ENCODE results near the gene DGKQ. TPM values are rescaled to one million over a fixed set of nuclear protein-coding genes. Genes with fewer than 3 reads are reported as not detected.

The DGKQ gene
- polyA plus RNA-seq, 2 of the 4 experiments (the other 2 are of a cell fraction): 2.7 to 7.8 TPM

DNA sequence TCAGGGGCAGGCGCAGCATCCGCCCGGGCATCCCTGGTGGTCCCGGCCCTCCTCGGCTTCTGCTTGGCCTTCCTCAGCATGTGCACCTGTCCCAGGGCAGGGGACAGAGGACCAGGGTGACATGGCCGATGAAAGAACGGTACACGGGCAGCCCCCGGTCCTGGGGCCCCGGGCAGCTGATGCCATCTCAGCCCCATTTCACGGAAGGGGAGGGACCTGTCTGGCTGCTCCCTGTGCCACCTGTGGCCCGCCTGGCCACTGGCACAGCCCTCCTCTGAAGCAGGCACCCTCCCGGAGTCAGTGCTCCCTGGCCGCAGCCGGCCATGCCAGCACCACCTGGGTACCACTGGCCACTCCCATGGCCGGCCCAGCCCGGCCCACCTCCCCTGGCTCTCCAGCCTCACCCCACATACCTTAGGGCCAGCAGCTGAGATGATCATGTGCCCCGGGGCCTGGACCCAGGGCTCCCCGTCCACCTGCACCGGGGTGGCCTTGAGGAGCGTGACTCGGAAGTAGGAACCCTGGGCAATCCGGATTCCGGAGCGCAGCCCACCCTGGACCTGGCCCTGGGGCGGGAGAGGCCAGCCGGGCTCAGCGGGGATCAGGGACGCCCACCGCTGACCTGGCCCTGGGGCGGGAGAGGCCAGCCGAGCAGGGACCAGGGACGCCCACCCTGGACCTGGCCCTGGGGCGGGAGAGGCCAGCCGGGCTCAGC, 12.6 kb downstream of the DGKQ start (continued):
- TF ChIP-seq, protein P1, sequence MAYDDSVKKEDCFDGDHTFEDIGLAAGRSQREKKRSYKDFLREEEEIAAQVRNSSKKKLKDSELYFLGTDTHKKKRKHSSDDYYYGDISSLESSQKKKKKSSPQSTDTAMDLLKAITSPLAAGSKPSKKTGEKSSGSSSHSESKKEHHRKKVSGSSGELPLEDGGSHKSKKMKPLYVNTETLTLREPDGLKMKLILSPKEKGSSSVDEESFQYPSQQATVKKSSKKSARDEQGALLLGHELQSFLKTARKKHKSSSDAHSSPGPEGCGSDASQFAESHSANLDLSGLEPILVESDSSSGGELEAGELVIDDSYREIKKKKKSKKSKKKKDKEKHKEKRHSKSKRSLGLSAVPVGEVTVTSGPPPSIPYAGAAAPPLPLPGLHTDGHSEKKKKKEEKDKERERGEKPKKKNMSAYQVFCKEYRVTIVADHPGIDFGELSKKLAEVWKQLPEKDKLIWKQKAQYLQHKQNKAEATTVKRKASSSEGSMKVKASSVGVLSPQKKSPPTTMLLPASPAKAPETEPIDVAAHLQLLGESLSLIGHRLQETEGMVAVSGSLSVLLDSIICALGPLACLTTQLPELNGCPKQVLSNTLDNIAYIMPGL (CRISPR knock-in tag; IDR thresholded peaks at IDR 0.05; ENCODE audit: borderline replicate concordance): no peak
- TF ChIP-seq JUN (IDR thresholded peaks at IDR 0.05) (no peak), POLR2AphosphoS2 (conservative IDR thresholded peaks at IDR 0.05; ENCODE audit: low read length) (no peak), FOSL2 (IDR thresholded peaks at IDR 0.05) (no peak), FOSL2 (CRISPR knock-in tag; IDR thresholded peaks at IDR 0.05) (no peak), TP53 (CRISPR knock-in tag; IDR thresholded peaks at IDR 0.05) (no peak), TFCP2L1 (CRISPR knock-in tag; IDR thresholded peaks at IDR 0.05) (no peak), GATA3 (IDR thresholded peaks at IDR 0.05; ENCODE audit: borderline replicate concordance) (no peak), EHMT2 (IDR thresholded peaks at IDR 0.05; ENCODE audit: low read depth) (no peak), RAD21 (conservative IDR thresholded peaks at IDR 0.05 in 1 of 2, IDR thresholded peaks at IDR 0.05 in 1 of 2) (no peak), KDM5A (IDR thresholded peaks at IDR 0.05) (no peak)
- TF ChIP-seq, protein P2, sequence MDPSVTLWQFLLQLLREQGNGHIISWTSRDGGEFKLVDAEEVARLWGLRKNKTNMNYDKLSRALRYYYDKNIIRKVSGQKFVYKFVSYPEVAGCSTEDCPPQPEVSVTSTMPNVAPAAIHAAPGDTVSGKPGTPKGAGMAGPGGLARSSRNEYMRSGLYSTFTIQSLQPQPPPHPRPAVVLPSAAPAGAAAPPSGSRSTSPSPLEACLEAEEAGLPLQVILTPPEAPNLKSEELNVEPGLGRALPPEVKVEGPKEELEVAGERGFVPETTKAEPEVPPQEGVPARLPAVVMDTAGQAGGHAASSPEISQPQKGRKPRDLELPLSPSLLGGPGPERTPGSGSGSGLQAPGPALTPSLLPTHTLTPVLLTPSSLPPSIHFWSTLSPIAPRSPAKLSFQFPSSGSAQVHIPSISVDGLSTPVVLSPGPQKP (IDR thresholded peaks at IDR 0.05; ENCODE audit: low read depth, low read length): no peak

- no peak overlapping the region for H3K4me2 ChIP-seq
- no peaks in the 10 kb centered on the region for H3K4me1 ChIP-seq
- ChIA-PET CTCF (no interaction called here), POLR2A (no interaction called here)
- FAIRE-seq: no peak
- no peak overlapping the region for H3K27ac ChIP-seq
- TF ChIP-seq, protein P3, sequence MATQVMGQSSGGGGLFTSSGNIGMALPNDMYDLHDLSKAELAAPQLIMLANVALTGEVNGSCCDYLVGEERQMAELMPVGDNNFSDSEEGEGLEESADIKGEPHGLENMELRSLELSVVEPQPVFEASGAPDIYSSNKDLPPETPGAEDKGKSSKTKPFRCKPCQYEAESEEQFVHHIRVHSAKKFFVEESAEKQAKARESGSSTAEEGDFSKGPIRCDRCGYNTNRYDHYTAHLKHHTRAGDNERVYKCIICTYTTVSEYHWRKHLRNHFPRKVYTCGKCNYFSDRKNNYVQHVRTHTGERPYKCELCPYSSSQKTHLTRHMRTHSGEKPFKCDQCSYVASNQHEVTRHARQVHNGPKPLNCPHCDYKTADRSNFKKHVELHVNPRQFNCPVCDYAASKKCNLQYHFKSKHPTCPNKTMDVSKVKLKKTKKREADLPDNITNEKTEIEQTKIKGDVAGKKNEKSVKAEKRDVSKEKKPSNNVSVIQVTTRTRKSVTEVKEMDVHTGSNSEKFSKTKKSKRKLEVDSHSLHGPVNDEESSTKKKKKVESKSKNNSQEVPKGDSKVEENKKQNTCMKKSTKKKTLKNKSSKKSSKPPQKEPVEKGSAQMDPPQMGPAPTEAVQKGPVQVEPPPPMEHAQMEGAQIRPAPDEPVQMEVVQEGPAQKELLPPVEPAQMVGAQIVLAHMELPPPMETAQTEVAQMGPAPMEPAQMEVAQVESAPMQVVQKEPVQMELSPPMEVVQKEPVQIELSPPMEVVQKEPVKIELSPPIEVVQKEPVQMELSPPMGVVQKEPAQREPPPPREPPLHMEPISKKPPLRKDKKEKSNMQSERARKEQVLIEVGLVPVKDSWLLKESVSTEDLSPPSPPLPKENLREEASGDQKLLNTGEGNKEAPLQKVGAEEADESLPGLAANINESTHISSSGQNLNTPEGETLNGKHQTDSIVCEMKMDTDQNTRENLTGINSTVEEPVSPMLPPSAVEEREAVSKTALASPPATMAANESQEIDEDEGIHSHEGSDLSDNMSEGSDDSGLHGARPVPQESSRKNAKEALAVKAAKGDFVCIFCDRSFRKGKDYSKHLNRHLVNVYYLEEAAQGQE (IDR thresholded peaks at IDR 0.05): no peak
- TF ChIP-seq, protein P4, sequence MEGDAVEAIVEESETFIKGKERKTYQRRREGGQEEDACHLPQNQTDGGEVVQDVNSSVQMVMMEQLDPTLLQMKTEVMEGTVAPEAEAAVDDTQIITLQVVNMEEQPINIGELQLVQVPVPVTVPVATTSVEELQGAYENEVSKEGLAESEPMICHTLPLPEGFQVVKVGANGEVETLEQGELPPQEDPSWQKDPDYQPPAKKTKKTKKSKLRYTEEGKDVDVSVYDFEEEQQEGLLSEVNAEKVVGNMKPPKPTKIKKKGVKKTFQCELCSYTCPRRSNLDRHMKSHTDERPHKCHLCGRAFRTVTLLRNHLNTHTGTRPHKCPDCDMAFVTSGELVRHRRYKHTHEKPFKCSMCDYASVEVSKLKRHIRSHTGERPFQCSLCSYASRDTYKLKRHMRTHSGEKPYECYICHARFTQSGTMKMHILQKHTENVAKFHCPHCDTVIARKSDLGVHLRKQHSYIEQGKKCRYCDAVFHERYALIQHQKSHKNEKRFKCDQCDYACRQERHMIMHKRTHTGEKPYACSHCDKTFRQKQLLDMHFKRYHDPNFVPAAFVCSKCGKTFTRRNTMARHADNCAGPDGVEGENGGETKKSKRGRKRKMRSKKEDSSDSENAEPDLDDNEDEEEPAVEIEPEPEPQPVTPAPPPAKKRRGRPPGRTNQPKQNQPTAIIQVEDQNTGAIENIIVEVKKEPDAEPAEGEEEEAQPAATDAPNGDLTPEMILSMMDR (IDR thresholded peaks at IDR 0.05): no peak
- TF ChIP-seq SREBF2 (IDR thresholded peaks at IDR 0.05) (no peak), FOSB (CRISPR knock-in tag; IDR thresholded peaks at IDR 0.05) (no peak), KDM5A (IDR thresholded peaks at IDR 0.05) (no peak), RFX5 (IDR thresholded peaks at IDR 0.05) (no peak), BHLHE40 (IDR thresholded peaks at IDR 0.05; ENCODE audit: low read depth, low read length) (no peak), CBX8 (IDR thresholded peaks at IDR 0.05) (no peak), RARB (CRISPR knock-in tag; IDR thresholded peaks at IDR 0.05) (no peak), ESRRA (IDR thresholded peaks at IDR 0.05; ENCODE audit: borderline replicate concordance, low read length) (no peak), HOXA7 (CRISPR knock-in tag; IDR thresholded peaks at IDR 0.05) (no peak), NFE2L2 (conservative IDR thresholded peaks at IDR 0.05; ENCODE audit: low read length) (no peak), SMC3 (IDR thresholded peaks at IDR 0.05) (no peak), POLR2A (IDR thresholded peaks at IDR 0.05; ENCODE audit: low read length) (no peak), CHD4 (IDR thresholded peaks at IDR 0.05; ENCODE audit: borderline replicate concordance) (no peak), ZSCAN20 (CRISPR knock-in tag; IDR thresholded peaks at IDR 0.05) (no peak)
- TF ChIP-seq, protein P1 (CRISPR knock-in tag; IDR thresholded peaks at IDR 0.05; ENCODE audit: borderline replicate concordance): no peak
- TF ChIP-seq, protein P5, sequence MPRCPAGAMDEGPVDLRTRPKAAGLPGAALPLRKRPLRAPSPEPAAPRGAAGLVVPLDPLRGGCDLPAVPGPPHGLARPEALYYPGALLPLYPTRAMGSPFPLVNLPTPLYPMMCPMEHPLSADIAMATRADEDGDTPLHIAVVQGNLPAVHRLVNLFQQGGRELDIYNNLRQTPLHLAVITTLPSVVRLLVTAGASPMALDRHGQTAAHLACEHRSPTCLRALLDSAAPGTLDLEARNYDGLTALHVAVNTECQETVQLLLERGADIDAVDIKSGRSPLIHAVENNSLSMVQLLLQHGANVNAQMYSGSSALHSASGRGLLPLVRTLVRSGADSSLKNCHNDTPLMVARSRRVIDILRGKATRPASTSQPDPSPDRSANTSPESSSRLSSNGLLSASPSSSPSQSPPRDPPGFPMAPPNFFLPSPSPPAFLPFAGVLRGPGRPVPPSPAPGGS (IDR thresholded peaks at IDR 0.05): no peak
- no peaks in the 10 kb centered on the region for H3K9me3 ChIP-seq
- peak in 1 of 2 experiments; percentile 8; a peak in 1 of 6 replicates for ATAC-seq
- WGBS (ENCODE audit: missing lambda C conversion rate): 76% methylated on average over 5 of the region's 16 CpGs
- DNase-seq (ENCODE audit: low read depth in 1 of 2, low spot score in 1 of 2): no peak
- H3K4me3 ChIP-seq: no peak overlapping the region
Observed at GRCh38 chr4:960140-960635, 13.2 kb downstream of the DGKQ start.

Measured in A549 (cell line).